Measurements from ENCODE around the gene SH3GLB1.

SH3GLB1 gene

DNA sequence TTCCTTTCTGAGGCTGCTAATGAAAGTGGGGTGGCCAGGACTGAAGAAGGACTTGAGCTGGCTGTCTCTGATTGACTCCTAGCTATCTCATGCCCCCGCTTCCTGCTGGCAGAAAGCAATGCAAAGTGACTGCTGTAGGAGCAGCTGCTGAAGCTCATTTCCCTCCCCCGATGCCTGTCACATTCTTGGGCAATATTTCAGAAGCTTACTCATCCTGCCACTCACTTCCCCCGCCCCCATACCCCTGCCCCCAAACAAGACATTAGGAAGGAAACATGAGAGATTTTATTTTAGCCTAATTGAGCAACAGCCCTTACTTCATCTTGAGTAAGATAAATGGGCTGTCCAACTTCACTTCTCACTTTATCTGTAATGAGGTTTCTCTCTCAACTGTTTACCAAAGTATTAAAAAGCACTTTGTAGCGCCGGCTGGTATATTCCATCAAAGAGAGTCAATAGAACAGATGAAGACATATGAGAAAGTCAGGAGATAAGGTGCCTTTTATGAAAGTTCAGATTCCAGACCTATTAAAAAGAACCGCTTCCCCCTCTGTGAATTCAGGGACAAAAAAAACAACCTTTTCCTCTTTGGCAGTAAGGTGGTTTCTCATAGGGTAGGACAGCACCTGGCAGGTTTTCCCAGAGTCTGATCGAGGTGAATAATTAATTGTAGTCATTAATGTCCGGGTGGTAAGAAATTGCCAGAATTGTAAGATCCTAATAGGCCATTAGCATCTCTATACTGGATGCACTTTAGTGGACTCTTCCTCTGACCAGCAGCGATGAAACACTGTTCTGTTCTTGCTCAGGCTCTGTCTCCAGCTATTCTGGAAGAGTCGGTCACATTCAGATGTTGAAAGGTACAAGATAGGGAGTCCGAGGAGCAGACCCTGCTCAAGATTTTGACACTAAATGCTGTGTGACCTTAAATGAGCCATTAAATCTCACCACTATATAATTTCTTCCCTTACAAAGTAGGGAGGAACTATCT lies 70.2 kb downstream of the SH3GLB1 start:
- peak; percentile 27 to 79 for DNase-seq

DNA sequence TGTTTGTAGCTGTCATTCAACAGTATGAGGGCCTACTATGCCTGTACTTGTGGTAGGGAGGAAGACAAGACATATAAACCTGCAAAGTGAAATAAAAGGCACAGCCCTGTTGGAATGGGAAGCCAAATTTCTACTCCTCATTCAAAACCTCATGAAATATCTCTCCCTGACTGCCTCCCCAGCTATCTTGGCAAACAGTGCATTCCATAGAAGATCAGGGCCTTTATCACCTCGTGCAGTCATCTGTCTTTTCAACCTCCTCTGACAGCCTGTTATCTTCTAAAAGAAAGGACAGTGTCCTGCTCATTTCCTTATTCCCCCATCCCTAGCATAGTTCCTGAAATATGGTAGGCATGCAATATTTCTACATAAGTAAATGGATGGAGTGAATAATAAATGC lies 71.0 kb downstream of the SH3GLB1 start:
- DNase-seq = no peak

DNA sequence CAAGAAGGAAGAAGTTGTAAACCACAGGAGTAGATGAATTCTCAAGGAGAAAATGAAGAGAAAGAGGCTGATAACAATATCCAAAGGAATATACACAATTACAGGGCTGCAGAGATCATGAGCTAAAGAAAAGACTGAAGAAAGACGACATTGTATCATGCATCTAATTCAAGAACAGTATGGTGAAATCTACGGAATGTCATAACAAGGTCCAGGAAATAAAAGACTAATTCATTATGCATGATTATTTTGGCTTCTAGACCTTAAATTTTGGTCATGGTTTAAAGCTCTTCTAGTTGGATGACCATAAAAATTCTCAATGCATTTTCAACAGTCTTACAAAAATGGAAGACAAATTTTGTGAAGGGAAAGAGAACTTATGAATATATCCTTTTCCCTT lies 71.7 kb downstream of the SH3GLB1 start:
- no peak for DNase-seq

DNA sequence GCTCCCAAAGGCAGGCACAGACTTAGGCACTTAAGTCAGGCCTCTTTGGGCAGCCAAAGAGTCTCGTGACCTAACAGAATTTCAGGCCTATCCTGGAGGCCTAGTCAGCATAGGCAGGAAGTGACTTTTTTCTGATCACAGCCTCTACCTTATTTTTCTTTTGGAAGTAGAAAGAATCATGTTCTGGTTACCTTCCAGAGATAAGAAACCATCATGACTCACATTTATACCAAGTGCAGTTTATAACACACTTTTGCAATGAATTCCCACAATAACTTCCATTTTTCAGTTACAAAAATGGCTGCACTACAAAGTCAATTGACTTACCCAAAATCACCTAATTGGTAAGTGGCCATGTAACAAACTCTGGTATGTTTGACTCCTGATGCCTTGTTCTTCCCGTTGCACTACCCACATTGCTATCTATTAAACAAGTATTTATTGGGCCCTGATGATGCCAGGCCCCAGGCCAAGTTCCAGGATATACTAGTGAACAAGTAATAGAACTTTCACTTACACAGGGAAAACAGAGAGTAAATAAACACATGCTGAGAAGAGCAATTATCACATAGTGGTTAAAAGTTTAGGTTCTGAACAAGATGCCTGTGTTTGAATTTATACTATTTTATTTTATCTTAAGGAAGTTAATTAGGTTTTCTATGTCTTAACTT lies 74.3 kb downstream of the SH3GLB1 start:
- no peak for DNase-seq

DNA sequence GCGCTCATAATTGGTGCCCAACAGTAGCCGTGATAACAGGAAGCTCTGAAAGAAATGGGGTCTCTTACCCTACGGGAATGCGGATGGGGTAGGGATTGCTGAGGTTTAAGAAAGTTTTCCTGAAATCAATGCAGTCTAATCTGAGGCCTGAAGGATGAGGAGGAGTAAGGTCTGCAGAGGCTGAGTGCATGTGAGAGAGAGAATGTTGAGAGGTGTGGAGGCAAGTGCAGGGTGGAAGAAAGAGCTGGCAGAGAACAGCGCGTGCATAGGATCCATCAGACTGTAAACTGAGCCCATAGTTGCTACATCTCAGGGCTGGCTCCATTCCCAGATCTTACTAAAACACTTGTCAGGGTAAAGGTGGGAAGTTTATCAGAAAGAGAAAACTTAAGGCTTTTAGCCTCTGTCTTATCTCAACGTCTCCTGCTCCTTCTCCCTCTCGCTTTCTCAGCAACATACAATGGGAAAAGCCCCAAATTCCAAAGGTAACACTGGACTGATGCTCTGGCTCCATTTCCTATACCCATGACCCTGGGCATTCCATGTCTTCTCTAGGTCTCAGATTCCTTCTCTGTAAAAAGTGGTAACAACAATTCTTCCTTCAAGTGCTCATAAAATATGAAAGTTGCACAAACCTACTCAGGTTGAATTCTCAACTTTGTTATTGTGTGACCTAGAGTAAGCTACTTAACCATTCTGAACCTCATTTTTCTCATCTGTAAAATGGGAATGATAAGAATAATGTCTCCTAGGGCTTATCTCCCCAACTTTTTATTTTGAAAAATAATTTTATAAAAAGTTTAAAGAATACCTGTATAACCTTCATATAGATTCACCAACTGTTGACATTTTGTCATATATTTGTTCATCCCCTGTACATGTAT lies 75.2 kb downstream of the SH3GLB1 start:
- no peak for DNase-seq

DNA sequence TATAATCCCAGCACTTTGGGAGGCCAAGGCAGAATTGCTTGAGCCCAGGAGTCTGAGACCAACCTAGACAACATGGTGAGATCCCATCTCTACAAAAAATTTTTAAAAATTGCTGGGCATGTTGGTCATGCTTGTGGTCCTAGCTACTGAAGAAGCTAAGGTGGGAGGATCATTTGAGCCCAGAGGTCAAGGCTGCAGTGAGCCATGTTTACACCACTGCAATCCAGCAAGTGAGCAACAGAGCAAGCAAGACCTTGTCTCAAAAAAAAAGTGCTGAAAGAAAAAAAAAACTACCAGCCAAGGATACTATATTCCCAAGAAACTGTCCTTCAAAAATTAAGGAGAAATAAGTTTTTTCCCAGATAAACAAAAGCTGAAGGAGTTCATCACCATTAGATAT lies 78.1 kb downstream of the SH3GLB1 start:
- no peak for DNase-seq

DNA sequence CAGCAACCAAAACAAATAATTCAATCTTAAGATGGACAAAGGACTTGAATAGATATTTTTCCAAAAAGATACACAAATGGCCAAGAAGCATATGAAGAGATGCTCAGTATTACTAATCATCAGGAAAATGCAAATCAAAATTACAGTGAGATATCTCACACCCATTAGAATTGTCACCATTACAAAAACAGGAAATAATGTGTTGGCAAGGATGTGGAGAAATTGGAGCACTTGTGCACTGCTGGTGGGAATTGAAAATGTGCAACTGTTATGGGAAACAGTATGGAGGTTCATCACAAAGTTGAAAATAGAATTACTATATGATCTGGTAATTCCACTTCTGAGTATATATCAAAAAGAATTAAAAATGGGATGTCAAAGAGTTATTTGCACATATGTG lies 83.2 kb downstream of the SH3GLB1 start:
- no peak for DNase-seq

DNA sequence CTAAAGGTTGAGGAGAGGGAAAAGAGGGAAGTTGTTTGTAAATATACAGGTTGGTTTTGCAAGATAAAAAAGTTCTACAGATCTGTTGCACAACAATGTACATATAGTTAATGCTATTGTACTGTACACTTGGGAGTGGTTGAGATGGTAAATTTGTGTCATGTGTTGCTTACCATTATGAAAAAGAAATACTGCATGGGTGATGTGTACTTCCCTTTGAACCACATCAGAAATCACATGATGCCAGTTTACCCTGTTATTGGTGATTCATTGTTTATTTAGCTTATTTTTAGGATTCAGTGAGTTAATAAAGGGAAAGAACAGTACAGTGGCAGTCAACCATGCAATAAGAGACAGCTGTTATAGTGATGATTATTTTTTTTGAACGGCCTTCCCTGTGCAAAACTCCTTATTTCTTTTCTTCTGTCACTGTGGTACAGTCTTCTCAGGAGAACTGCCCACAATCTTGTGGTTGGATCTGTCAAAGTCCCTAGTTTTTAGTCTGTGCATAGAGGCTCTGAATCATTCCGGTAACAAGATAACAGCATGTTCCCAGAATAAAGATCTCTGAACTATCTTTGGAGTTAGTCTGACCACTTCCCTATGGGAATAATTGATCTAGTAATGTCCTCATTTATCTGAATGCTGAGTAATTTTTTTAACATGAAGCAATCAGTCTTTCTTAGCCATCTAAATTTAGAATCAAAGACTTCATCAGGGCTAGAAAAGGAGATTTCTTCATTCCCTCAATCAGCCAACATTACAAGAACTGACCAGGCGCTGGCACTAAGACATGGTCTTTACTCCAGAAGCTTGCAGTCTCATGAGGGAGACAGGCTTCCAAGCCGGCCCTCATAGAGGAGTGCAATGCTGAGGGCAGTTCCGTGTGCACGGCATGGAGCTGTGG lies 84.2 kb downstream of the SH3GLB1 start:
- no peak for DNase-seq

DNA sequence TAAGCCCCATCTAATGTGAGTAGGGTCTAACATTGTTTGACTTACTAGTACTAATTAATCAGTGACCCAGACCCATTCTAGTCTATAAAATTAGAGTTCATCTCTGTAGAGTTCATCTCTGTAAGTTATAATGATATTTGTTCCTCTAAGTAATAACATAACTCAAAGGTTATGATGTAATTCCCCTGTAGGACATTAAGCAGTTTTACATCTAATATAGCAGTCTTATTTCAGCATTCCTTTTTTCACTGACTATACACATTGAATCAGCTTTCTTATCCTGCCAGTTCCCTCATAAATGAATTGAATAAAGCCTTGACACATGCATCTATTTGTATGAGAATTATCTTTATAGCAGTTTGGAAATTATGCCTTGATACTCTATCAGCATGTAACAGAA lies 90.9 kb downstream of the SH3GLB1 start:
- no peak for DNase-seq
